Measurements from ENCODE around the gene TCP11. TPM values are rescaled to one million over a fixed set of nuclear protein-coding genes. Genes with fewer than 3 reads are reported as not detected.

The TCP11 gene
- total RNA-seq (2022; extraction: Qiagen RNA extraction; ENCODE audit: low read depth) = not detected in 5 replicates

GRCh38 chr6:35141007-35141655 lies at the start of gene TCP11:
Gene TCP11, minus strand, starts transcription at chr6:35141339. Its CDS starts 469 bp downstream, at chr6:35140870.

Other genes with a start within 250 kb of the TCP11 start
- gene SCUBE3, start 72.6 kb upstream of the TCP11 start, total RNA-seq (2022; extraction: Qiagen RNA extraction; ENCODE audit: low read depth) = 0.03 to 0.06 TPM (median 0.05 TPM) in 5 replicates
- gene ZNF76, start 118.4 kb upstream of the TCP11 start, total RNA-seq (2022; extraction: Qiagen RNA extraction; ENCODE audit: low read depth) = 7.9 to 9.5 TPM (median 8.8 TPM) in 5 replicates
- 0.05 to 0.08 TPM (median 0.06 TPM) in 4 of 5 replicates, not detected in the other for gene DEF6, start 156.5 kb upstream of the TCP11 start, total RNA-seq (2022; extraction: Qiagen RNA extraction; ENCODE audit: low read depth)
- 4.2 to 7.1 TPM (median 5.2 TPM) in 5 replicates for gene PPARD, start 201.2 kb upstream of the TCP11 start, total RNA-seq (2022; extraction: Qiagen RNA extraction; ENCODE audit: low read depth)

All from A549 treated with RU486 at 1 μM for 4 hours (cell line).